ENCODE data around the gene TMCC2.

Gene TMCC2

DNA sequence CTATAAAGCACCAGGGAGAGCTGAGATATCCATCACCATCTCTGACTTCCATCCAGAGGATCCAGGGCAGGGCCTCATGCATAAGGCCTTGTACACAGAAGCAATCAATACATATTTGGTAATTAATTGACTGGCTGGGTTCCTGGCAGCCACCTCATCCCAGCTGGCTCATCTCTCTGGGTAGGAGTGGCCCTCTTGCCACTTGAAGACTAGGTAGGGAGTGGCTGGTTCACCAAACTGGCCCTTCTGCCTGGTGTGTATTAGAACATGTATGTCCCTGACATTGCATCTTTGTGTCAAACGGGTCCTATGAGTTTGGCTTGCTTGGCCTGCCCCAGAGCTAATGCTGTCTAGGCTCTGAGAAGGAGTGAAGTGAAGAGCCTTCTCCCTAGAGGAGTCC lies 82.0 kb downstream of the TMCC2 start:
- DNase-seq: no peak

DNA sequence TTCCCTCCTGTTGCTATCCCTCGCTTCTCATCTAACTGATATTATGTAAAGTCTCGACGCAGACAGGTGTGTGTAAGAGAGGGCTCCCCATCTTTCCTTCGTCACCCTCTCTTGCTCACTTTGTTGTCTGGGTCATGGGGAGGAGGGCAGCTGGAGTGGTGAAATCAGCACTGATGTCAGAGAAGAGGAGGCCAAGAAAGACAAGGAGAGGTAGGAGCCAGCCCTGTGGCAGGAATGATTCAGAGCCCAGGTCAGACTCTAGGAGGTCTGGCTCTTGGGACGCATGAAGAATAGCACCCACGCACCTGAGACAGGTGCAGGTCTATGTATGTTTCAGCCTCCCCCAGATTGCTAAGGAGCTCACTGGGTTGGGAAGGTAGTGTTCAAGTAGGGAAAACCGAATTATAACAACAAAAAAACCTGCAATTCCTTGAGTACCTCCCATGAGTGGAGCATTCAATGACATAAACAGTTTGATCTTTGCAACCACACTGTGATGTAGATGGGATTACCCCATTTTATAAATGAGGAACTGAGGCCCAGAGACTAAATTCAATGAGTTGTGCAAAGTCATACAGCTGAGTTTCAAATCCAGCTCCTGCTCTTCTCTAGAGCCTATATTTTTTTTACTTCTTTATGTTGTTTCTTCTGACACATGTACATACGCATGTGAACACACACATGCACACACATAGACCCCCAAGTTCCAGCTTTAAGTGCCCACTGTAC lies 83.4 kb downstream of the TMCC2 start:
- DNase-seq: no peak

DNA sequence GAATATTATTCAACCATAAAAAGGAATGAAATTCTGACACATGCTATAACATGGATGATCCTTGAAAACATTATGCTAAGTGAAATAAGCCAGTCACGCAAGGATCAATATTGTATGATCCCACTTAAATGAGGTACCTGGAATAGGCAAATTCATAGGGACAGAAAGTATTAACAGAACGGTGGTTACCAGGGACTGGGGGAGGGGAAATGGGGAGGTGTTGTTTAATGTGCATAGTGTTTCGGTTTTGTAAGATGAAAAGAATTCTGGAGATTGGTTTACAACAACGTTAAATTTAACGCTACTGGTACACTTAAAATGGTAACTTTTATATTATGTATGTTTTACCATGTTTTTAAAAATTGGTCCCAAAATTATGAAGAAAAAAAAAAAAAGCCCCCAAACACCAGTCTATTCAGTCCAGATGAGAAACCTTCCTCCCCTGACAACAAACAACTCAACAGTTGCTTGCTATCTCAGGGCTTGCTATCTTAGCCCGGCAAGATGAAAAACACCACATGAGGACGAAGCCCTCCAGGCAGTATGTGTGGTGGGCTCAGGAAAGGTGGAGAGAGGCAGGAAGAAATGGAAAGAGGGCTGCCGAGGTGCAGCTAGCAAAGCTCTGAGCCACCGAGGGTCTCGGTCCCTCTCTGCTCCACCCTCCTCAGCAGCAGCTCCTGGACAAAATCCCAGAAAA lies 85.3 kb downstream of the TMCC2 start:
- DNase-seq: no peak

DNA sequence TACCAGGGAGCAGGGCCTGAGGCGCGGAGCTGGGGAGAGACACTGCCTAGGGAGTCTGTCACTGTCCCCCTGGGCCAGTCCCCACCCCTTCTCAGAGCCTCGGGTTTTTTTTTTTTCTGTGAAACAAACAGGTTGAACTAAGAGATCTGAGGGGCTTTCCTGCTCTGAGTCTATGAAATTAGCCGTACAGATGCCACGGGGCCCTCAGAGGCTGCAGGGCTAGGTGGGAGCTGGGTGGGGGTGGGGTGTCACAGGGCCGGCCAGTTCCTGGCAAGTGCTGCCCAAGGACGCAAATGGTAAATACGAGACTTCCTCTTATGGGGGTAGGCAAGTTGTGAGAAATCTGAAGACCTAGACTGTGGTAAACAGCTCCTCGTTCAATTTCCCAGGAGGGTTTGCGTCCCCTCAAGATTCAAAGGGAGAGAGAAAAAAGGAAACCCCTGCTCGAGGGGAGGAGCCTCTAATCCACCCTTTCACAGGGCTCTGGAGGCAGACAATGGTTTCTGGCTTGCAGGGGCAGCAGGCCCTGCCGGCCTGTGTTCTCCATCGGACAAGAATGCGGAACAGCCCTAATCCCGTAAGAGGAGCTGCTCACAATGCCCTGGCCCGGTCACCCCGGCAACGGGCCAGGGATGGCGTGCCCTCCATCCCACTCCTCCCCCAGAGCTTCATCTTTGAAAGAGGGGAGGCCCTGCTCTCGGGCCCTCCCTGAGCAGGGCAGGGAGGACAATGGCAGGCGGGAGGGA lies 86.0 kb downstream of the TMCC2 start:
- DNase-seq: peak; percentile 39

DNA sequence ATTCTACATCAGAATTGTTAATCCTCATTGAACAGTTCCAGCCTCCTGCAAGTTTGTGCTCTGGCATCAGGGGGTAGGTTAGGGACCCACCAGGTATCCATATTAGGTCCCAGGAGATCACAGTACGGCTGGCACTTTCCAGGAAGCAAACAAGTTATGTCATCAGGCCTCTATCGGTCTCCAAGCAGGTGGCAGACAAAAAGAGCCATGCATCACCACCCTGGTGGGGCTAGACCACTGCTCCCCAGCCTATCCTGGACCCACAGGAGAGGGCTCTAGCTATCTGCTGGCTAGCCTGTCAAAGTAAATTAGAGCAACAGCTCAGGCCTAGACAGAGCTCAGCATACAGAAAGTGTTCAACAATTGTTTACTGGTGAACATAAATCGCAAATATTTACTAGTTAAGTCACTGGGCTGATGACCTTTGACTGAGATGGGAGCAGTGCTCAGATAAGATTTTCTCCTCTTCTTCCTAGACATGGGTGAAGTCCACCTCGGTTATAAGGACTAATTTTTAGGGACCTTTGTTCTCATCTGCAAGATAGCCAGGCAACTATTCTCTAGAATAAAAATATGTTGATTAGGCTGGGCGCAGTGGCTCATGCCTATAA lies 87.4 kb downstream of the TMCC2 start:
- no peak for DNase-seq

DNA sequence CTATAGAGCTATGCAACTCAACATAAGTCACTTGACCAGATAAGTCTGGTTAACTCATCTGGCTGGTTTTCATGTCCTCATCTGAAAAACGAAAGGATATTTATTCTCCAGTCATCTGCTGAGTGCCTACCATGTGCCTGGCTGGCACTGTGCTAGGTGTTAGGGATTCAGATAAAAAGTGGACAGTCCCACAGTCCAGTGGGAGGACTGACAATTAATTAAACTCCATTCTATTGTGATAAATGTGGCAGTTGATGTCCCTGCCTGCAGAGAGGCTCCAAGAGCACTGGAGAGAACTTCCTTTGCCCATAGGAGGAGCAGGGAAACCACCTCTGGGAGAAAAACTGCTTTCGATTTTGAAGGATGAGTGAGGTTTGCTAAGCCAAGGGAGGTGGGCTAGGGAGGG lies 88.4 kb downstream of the TMCC2 start:
- DNase-seq: no peak

DNA sequence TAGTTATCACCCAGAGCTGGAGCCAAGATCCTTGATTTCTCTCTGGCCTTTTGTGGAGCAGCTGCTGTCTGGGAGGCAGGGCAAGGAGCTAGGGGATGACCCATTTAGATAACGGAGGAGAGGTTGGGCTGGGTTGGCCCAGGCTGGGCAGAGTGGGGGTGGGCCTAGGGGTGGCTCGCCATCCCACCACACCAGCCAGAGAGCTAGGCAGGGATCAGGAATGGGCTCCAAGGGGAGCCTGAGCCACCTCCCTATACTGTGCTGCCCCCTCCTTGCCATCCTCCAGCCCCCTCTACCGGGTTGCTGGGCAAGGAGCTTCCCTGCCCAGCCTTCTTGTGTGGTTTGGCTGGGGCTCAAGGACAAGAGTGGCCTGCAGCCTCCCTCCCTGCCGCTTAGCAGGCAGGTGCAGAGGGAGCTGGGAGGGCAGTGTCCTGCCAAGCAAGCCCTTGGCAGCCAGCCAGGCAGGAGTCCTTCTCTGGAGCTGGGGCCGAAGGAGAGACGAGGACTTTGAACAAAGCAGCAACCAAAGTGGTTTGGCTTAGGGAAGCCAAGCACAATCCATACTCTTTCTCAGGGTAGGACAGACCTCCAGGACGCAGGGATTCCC lies 89.7 kb downstream of the TMCC2 start:
- DNase-seq: no peak

DNA sequence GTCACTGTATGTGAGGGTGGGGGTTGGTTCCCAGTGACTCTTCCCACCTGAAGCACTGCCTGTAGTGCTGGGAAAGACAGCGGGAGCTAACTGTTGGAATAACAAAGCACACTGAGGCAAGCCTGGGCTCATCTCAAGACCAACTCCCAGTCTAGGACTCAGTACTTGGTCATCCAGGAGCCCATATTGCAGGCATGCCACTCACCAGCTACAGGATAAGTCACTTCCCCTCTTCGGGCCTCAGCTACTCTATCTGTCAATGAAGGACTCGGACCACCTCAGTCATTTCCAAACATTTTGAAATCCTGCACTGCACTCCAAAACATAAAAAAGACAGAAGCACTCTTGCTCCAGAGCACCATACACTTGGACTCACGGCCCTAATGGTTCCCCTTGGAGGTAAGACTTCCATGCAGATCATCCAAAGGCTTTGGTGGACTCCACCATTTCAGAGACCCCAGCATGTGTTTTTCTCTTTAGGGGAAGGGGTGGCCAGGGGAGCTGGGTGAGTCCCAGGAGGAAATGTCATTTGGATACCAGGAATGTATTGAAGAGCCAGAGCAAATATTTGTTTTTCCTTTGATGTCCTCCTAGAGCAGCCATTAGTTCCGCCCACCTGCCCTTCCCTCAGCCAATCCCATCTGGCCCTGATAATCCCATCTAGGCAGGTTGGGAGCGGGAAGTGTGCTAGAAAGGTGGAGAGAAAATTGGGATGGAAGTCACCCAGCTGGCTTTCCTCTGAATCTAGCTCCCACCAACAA lies 90.7 kb downstream of the TMCC2 start:
- DNase-seq: no peak

DNA sequence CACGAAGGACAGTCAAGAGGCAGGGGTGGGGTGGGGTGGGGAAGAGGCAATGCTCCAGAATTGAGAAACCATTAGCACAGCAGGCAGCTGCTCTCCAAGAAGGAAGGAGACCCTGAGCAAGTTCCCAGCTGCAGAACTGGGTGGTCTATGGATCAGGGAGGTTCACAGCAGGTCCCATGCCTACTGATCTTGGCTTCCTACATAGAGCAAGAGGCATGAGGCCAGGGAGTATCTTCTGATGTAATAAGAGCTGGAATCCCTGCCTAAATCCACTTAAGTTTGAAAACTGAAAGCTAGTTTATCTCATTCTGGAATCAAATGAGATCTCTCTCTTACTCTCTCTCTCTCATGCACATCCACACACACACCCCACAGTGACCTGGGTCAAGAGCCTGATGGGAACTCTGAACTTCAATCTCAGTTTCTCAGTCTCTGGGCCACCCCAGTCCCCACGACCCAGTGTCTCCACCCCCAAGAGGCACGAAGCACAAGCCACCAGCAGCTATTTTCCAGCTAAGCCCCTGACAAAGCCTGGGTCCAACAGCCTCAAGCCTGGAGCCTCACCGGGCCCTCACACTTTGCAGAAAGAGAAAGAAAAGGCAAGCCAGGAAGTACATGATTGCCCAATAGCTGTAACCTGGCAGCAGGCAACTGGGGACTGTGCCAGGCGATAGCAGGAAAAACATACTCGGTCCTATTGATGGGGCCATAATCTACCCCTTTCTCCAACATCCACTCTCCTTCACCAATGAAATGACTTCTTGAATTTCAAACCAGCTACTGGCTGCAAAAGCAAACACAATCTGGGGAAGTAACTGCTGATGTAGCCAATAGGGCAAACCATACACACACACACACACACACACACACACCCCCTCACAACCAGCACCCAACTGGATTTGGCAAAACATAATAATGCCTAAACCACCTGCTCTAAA lies 91.6 kb downstream of the TMCC2 start:
- peak; percentile 36 for DNase-seq

DNA sequence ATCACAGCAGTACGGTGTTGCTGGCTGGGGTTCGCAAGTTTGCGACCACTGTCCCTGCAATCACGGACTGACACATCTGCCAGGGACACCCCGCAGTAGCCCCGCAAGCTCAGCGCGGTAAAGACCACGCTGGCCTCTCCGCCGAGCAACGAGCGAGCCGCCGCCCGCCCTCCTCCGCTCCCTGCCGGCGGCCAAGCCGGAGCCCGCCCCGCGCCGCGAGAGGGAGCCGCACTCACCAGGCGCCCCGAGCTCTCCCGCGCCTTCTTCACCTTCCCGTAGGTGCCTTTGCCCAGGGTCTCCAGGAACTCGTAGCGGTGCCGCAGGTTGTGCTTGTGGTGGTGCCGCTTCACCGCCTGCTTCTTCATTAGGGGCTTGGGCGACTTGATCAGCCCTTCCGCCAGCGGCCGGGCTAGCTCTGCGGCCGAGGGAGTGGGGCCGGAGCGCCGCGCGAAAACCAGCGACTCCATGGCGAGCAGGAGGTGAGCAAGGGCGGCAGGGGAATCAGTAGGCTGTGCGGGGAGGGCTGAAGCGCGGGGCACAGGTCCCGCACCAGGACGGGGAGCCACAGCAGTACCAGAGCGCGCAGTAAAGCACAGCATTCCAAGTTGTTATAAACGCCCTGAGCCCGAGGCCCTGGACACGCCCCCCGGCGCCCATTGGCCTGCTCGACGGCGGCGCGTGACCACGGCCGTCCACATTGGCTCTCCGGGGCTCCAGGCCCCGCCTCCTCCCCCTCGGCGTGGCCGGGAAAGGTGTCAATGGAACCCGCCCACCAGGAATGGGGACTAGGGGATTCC lies 93.6 kb downstream of the TMCC2 start, which contains the start of gene NUAK2:
TSS of gene NUAK2 (minus strand) at position 584 of the 797 bp plus-strand sequence. CDS start at position 467, 117 bp downstream.
- DNase-seq: peak; percentile 88

DNA sequence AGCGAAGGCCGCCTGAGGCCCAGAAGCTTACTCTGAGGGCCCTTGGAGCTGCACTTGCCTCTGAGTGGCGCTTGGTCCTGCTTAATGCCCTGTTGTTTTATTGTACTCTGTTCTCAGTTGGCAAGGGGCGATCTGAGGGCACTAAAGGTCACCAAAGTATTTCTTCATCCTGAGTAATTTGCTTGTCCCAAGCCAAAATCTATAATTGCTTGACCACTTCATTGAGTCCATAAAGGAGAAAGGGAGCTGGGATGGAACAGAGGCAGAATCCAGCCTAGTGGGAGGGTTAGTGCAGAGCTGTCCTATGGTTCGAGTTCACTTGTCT lies 94.2 kb downstream of the TMCC2 start:
- no peak for DNase-seq
